Ovary (tissue), 9 donors: ENCODE data around the gene SEMA4C. TPM values are rescaled to one million over a fixed set of nuclear protein-coding genes. Genes with fewer than 3 reads are reported as not detected.

Experiments
- DNase-seq, 5 donors: peaks; one replicate each; pipeline ENCODE4 v3.0.0-alpha.2; 2019 to 2020
- H3K27ac ChIP-seq, 2 donors: fragments of 200-600 bp; one replicate each; pipeline versions ENCODE4 v1.5.1 to v1.8.0; 2019 to 2022
- H3K27me3 ChIP-seq: fragments of 200-600 bp; one replicate; pipeline ENCODE4 v1.8.0; 2022
- H3K36me3 ChIP-seq: fragments of 200-600 bp; sonication (generic); one replicate; pipeline ENCODE4 v1.5.1; 2019
- H3K4me1 ChIP-seq: one replicate; pipeline ENCODE4 v1.8.1; 2013; ENCODE audit warnings: mild to moderate bottlenecking, moderate library complexity; ENCODE audit not compliant: insufficient read depth
- H3K4me3 ChIP-seq: fragments of 200-600 bp; sonication (generic); one replicate; pipeline ENCODE4 v1.5.1; 2017
- H3K9me3 ChIP-seq, 2 donors: fragments of 200-600 bp in 1 of 2; sonication (generic) in 1 of 2; one replicate each; pipeline versions ENCODE4 v1.5.1 to v1.8.1; 2013 to 2019; ENCODE audit warnings: mild to moderate bottlenecking in 1 of 2, moderate library complexity in 1 of 2
- CTCF ChIP-seq, 3 donors: fragments of 450-650 bp in 2 of 3; fragments of 200-600 bp in 1 of 3; IDR thresholded peaks; one replicate each; pipeline versions ENCODE4 v1.5.1 to v1.8.0; 2016 to 2022; ENCODE audit warnings: antibody characterized with exemption in 3 of 3, mild to moderate bottlenecking in 1 of 3
- EP300 ChIP-seq: sonication (generic); formaldehyde crosslinking; IDR thresholded peaks from one replicate; pipeline ENCODE4 v1.6.1; 2017; ENCODE audit warnings: antibody characterized with exemption
- POLR2A ChIP-seq: fragments of 450-650 bp; IDR thresholded peaks from one replicate; pipeline ENCODE4 v1.6.1; 2017; ENCODE audit warnings: antibody characterized with exemption, mild to moderate bottlenecking, moderate library complexity
- WGBS, 3 donors: extraction: QIAGEN DNeasy Blood & Tissue Kit in 1 of 3; methylation state at CpG; one replicate each; pipeline versions ENCODE4 v1.1.5 to v1.1.7; 2013 to 2017; 5-methylcytosine and 5-hydroxymethylcytosine counted together
- intact Hi-C, 4 donors: fragments of 100-400 bp; cut with DNase I; formaldehyde crosslinking; loops; one replicate each; pipeline versions ENCODE4 v1.11.0 to v1.15.1; 2022 to 2023
- polyA plus RNA-seq, 2 donors: library from polyadenylated mRNA; stranded (reverse); fragments of 200-250 nt in 1 of 2; fragments of 350-450 nt in 1 of 2; fragmentation: Illumina TruSeq in 1 of 2; extraction: RNeasy Lipid Tissue Mini Kit (QIAGEN cat#74804) in 1 of 2; gene quantifications; one replicate each; pipeline ENCODE4 v1.2.3, GENCODE V29; 2013 to 2014
- total RNA-seq, 7 donors: library from RNA; depleted of rRNA in 2 of 7; stranded (reverse); fragments of >200 nt in 2 of 7; fragmentation: NEBNext Ultra II Directional in 3 of 7; extraction: Animal tissue kit (Norgen Biotek cat#: 25700) in 3 of 7; gene quantifications; one replicate each; pipeline versions ENCODE4 v1.1.0 to v1.2.4, GENCODE V29; 2016 to 2023
- donor health status: DM: no; HTN: no; CAD: no; lungs with moderate emphysema.
- donor health status: DM: no; HTN: no; CAD: no.
- donor health status: Bipolar disorder and iron deficiency.
- donor health status: DM: yes; HTN: yes; CAD: no.
- donor health status: DM: no; HTN: no; CAD: no.
- donor health status: DM: yes; HTN: yes; CAD: no.

Gene SEMA4C
- total and polyA plus RNA-seq, 9 donors, result 17.3 to 59.2 (median 46.9) TPM

- H3K36me3 ChIP-seq, result no peaks in the 10 kb centered on the region
- intact Hi-C loops, result no loop called here
- no peak for DNase-seq
- H3K27me3 ChIP-seq, result no peaks in the 10 kb centered on the region
- H3K4me3 ChIP-seq, result no peak overlapping the region
- peaks cover 10% of the 10 kb centered on the region for H3K4me1 ChIP-seq
- 62 to 71% (median 68%) methylated on average over 11 of the region's 11 CpGs for WGBS, 3 donors
- no peak for TF ChIP-seq POLR2A
- TF ChIP-seq CTCF (IDR thresholded peaks at IDR 0.05), result no peak
- TF ChIP-seq EP300, result no peak
- peak overlapping the region in 1 of 2 donors; percentile 29 for H3K27ac ChIP-seq
- no peaks in the 10 kb centered on the region for H3K9me3 ChIP-seq
These were observed 46.7 kb downstream of the SEMA4C start for GRCh38 chr2:96823198-96823597.

GRCh38 chr2:96822786-96823185 lies 47.1 kb downstream of the SEMA4C start:
- WGBS, 3 donors, result 73 to 83% (median 77%) methylated on average over 4 of the region's 4 CpGs
- intact Hi-C loops, result no loop called here
- Histone ChIP-seq H3K4me1 (peaks cover 14% of the 10 kb centered on the region), H3K9me3 (no peaks in the 10 kb centered on the region), H3K36me3 (no peaks in the 10 kb centered on the region), H3K4me3 (no peak overlapping the region), H3K27ac (no peak overlapping the region), H3K27me3 (no peaks in the 10 kb centered on the region)
- TF ChIP-seq CTCF (IDR thresholded peaks at IDR 0.05), result no peak
- TF ChIP-seq POLR2A, result no peak
- no peak for TF ChIP-seq EP300
- no peak for DNase-seq

- no peaks in the 10 kb centered on the region for H3K27me3 ChIP-seq
- WGBS, 3 donors, result 77 to 86% (median 78%) methylated on average over 11 of the region's 11 CpGs
- H3K4me1 ChIP-seq, result peaks cover 20% of the 10 kb centered on the region
- no peak overlapping the region for H3K27ac ChIP-seq
- H3K36me3 ChIP-seq, result no peaks in the 10 kb centered on the region
- intact Hi-C loops, result no loop called here
- TF ChIP-seq POLR2A, result no peak
- TF ChIP-seq CTCF (IDR thresholded peaks at IDR 0.05), result no peak
- no peak for TF ChIP-seq EP300
- no peak for DNase-seq
- H3K4me3 ChIP-seq, result no peak overlapping the region
- H3K9me3 ChIP-seq, result no peaks in the 10 kb centered on the region
These were observed 48.7 kb downstream of the SEMA4C start for GRCh38 chr2:96821113-96821675.

GRCh38 chr2:96819876-96820511 lies 49.9 kb downstream of the SEMA4C start:
- TF ChIP-seq EP300 (no peak), CTCF (IDR thresholded peaks at IDR 0.05) (no peak), POLR2A (no peak)
- Histone ChIP-seq H3K4me1 (peaks cover 20% of the 10 kb centered on the region), H3K4me3 (no peak overlapping the region), H3K36me3 (no peaks in the 10 kb centered on the region), H3K27ac (no peak overlapping the region), H3K9me3 (no peaks in the 10 kb centered on the region), H3K27me3 (no peaks in the 10 kb centered on the region)
- WGBS, 3 donors, result 87 to 93% (median 88%) methylated on average over 12 of the region's 12 CpGs
- DNase-seq, result no peak
- intact Hi-C loops, result no loop called here
